HG02763 (cell line): ENCODE results near the gene HGFAC.

Experiments used
- ATAC-seq: cut with Tn5 transposase; IDR thresholded peaks from one replicate; pipeline ENCODE4 v1.9.1; 2021; ENCODE audit warnings: mild to moderate bottlenecking, moderate library complexity; ENCODE audit not compliant: unreplicated experiment

The HGFAC gene

GRCh38 chr4:3471886-3472285 is 30.1 kb downstream of the HGFAC start:
- ATAC-seq: no peak

GRCh38 chr4:3472411-3473141 is 30.8 kb downstream of the HGFAC start:
- ATAC-seq: no peak

GRCh38 chr4:3473181-3473950 is 31.6 kb downstream of the HGFAC start:
- ATAC-seq: no peak

GRCh38 chr4:3473996-3474765 is 32.4 kb downstream of the HGFAC start:
- no peak for ATAC-seq

- no peak for ATAC-seq
These were observed 33.4 kb downstream of the HGFAC start for GRCh38 chr4:3475041-3475712.

GRCh38 chr4:3475713-3476260 is 34.0 kb downstream of the HGFAC start:
- no peak for ATAC-seq

- no peak for ATAC-seq
These were observed 34.6 kb downstream of the HGFAC start for GRCh38 chr4:3476341-3476747.

- no peak for ATAC-seq
These were observed 35.4 kb downstream of the HGFAC start for GRCh38 chr4:3476936-3477749.

- ATAC-seq: no peak
These were observed 36.1 kb downstream of the HGFAC start for GRCh38 chr4:3477750-3478430.

GRCh38 chr4:3478446-3479357 is 36.9 kb downstream of the HGFAC start:
- no peak for ATAC-seq

GRCh38 chr4:3479358-3480101 is 37.8 kb downstream of the HGFAC start:
- ATAC-seq: no peak

- no peak for ATAC-seq
These were observed 38.9 kb downstream of the HGFAC start for GRCh38 chr4:3480528-3481112.

- no peak for ATAC-seq
These were observed 39.4 kb downstream of the HGFAC start for GRCh38 chr4:3481113-3481531.

GRCh38 chr4:3481783-3482393 is 40.1 kb downstream of the HGFAC start:
- ATAC-seq: no peak

GRCh38 chr4:3482707-3483106 is 40.9 kb downstream of the HGFAC start:
- ATAC-seq: no peak

GRCh38 chr4:3483471-3483921 is 41.7 kb downstream of the HGFAC start:
- ATAC-seq: no peak
